Measurements from ENCODE around the gene NAA38. TPM values are rescaled to one million over a fixed set of nuclear protein-coding genes. Genes with fewer than 3 reads are reported as not detected.

The NAA38 gene
- total RNA-seq, 1 experiment from 2014 or later, result 46.3 TPM

GRCh38 chr17:7850701-7851437, 6.5 kb downstream of the NAA38 start:
- Mint-ChIP-seq H3K4me3 (peak overlapping the region; percentile 81), H3K27ac (no peak overlapping the region), H3K9me3 (no peaks in the 10 kb centered on the region), H3K4me1 (peaks cover 30% of the 10 kb centered on the region), H3K27me3 (ENCODE audit: low read depth) (peaks cover 30% of the 10 kb centered on the region), H3K36me3 (no peaks in the 10 kb centered on the region)
- TF ChIP-seq KAT7 (CRISPR knock-in tag; IDR thresholded peaks at IDR 0.05; ENCODE audit: borderline replicate concordance), result no peak
- TF ChIP-seq PRRX2 (CRISPR knock-in tag; IDR thresholded peaks at IDR 0.05), result no peak
- TF ChIP-seq NFYB (CRISPR knock-in tag; conservative IDR thresholded peaks at IDR 0.05; ENCODE audit: low read depth), result no peak
- POLR2A ChIA-PET, result no interaction called here
- ATAC-seq (no peak), DNase-seq (ENCODE audit: low spot score) (no peak)
- CTCF ChIA-PET, result interaction anchor here (0.6 to 2.1 kb wide), 9 partner anchors 8 to 138 kb away, joined by 3 to 29 read pairs (median 4); partner anchors contain the start of gene KDM6B

GRCh38 chr17:7849751-7850504, 7.4 kb downstream of the NAA38 start:
- ChIA-PET CTCF (interaction anchor here (0.8 to 2.1 kb wide), 3 partner anchors 8 to 133 kb away, joined by 3 to 29 read pairs (median 3); partner anchors contain the start of gene KDM6B), POLR2A (no interaction called here)
- TF ChIP-seq ZNF232 (CRISPR knock-in tag; IDR thresholded peaks at IDR 0.05) (no peak), JAZF1 (CRISPR knock-in tag; IDR thresholded peaks at IDR 0.05) (no peak), ZNF317 (CRISPR knock-in tag; IDR thresholded peaks at IDR 0.05; ENCODE audit: borderline replicate concordance, low read depth) (no peak), KAT7 (CRISPR knock-in tag; IDR thresholded peaks at IDR 0.05; ENCODE audit: borderline replicate concordance) (no peak), ELF4 (CRISPR knock-in tag; IDR thresholded peaks at IDR 0.05; ENCODE audit: low read depth) (no peak), NR2C2 (CRISPR knock-in tag; IDR thresholded peaks at IDR 0.05) (no peak), EMX1 (CRISPR knock-in tag; IDR thresholded peaks at IDR 0.05) (no peak), FOXK1 (CRISPR knock-in tag; IDR thresholded peaks at IDR 0.05) (no peak), ZNF671 (CRISPR knock-in tag; IDR thresholded peaks at IDR 0.05) (no peak), IRF2 (CRISPR knock-in tag; IDR thresholded peaks at IDR 0.05; ENCODE audit: borderline replicate concordance, low read depth) (no peak), STAT6 (CRISPR knock-in tag; conservative IDR thresholded peaks at IDR 0.05; ENCODE audit: low read depth) (no peak), ZNF396 (CRISPR knock-in tag; IDR thresholded peaks at IDR 0.05; ENCODE audit: borderline replicate concordance) (no peak), ERG (CRISPR knock-in tag; IDR thresholded peaks at IDR 0.05) (no peak), ATF2 (CRISPR knock-in tag; IDR thresholded peaks at IDR 0.05; ENCODE audit: borderline replicate concordance, low read depth) (no peak)
- TF ChIP-seq, protein P1, sequence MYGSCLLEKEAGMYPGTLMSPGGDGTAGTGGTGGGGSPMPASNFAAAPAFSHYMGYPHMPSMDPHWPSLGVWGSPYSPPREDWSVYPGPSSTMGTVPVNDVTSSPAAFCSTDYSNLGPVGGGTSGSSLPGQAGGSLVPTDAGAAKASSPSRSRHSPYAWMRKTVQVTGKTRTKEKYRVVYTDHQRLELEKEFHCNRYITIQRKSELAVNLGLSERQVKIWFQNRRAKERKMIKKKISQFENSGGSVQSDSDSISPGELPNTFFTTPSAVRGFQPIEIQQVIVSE (CRISPR knock-in tag; IDR thresholded peaks at IDR 0.05; ENCODE audit: borderline replicate concordance), result no peak
- TF ChIP-seq, protein P2, sequence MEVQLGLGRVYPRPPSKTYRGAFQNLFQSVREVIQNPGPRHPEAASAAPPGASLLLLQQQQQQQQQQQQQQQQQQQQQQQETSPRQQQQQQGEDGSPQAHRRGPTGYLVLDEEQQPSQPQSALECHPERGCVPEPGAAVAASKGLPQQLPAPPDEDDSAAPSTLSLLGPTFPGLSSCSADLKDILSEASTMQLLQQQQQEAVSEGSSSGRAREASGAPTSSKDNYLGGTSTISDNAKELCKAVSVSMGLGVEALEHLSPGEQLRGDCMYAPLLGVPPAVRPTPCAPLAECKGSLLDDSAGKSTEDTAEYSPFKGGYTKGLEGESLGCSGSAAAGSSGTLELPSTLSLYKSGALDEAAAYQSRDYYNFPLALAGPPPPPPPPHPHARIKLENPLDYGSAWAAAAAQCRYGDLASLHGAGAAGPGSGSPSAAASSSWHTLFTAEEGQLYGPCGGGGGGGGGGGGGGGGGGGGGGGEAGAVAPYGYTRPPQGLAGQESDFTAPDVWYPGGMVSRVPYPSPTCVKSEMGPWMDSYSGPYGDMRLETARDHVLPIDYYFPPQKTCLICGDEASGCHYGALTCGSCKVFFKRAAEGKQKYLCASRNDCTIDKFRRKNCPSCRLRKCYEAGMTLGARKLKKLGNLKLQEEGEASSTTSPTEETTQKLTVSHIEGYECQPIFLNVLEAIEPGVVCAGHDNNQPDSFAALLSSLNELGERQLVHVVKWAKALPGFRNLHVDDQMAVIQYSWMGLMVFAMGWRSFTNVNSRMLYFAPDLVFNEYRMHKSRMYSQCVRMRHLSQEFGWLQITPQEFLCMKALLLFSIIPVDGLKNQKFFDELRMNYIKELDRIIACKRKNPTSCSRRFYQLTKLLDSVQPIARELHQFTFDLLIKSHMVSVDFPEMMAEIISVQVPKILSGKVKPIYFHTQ (CRISPR knock-in tag; IDR thresholded peaks at IDR 0.05), result no peak
- TF ChIP-seq, protein P3, sequence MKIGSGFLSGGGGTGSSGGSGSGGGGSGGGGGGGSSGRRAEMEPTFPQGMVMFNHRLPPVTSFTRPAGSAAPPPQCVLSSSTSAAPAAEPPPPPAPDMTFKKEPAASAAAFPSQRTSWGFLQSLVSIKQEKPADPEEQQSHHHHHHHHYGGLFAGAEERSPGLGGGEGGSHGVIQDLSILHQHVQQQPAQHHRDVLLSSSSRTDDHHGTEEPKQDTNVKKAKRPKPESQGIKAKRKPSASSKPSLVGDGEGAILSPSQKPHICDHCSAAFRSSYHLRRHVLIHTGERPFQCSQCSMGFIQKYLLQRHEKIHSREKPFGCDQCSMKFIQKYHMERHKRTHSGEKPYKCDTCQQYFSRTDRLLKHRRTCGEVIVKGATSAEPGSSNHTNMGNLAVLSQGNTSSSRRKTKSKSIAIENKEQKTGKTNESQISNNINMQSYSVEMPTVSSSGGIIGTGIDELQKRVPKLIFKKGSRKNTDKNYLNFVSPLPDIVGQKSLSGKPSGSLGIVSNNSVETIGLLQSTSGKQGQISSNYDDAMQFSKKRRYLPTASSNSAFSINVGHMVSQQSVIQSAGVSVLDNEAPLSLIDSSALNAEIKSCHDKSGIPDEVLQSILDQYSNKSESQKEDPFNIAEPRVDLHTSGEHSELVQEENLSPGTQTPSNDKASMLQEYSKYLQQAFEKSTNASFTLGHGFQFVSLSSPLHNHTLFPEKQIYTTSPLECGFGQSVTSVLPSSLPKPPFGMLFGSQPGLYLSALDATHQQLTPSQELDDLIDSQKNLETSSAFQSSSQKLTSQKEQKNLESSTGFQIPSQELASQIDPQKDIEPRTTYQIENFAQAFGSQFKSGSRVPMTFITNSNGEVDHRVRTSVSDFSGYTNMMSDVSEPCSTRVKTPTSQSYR (CRISPR knock-in tag; IDR thresholded peaks at IDR 0.05), result no peak
- Mint-ChIP-seq H3K27ac (no peak overlapping the region), H3K9me3 (no peaks in the 10 kb centered on the region), H3K4me1 (peaks cover 30% of the 10 kb centered on the region), H3K4me3 (no peak overlapping the region), H3K27me3 (ENCODE audit: low read depth) (peaks cover 34% of the 10 kb centered on the region), H3K36me3 (no peaks in the 10 kb centered on the region)
- no peak for ATAC-seq
- no peak for DNase-seq (ENCODE audit: low spot score)

All from WTC11 (cell line).